ENCODE measurements around the gene ALX3.
"Not testable (repeated sequence)": the region's sequence is repeated elsewhere in the genome, so short reads cannot be mapped to it uniquely, and the experiment has no call there.

Gene ALX3

GRCh38 chr1:110088739-110089316 is 18.4 kb upstream of the ALX3 start:
- DNase-seq: no peak

- DNase-seq: no peak
Observed at GRCh38 chr1:110087812-110088738, 17.6 kb upstream of the ALX3 start.

GRCh38 chr1:110086961-110087360 is 16.5 kb upstream of the ALX3 start:
- no peak for DNase-seq

- DNase-seq: no peak
Observed at GRCh38 chr1:110085671-110086070, 15.2 kb upstream of the ALX3 start.

GRCh38 chr1:110084227-110085078 is 14.0 kb upstream of the ALX3 start:
- DNase-seq: no peak

GRCh38 chr1:110083866-110084226 is 13.4 kb upstream of the ALX3 start:
- no peak for DNase-seq

GRCh38 chr1:110083061-110083865 is 12.8 kb upstream of the ALX3 start:
- DNase-seq: no peak

GRCh38 chr1:110082477-110082876 is 12.0 kb upstream of the ALX3 start:
- no peak for DNase-seq

GRCh38 chr1:110081061-110081460 is 10.6 kb upstream of the ALX3 start:
- no peak for DNase-seq

- not testable (repeated sequence) for DNase-seq
Observed at GRCh38 chr1:110079995-110080394, 9.5 kb upstream of the ALX3 start.

GRCh38 chr1:110076789-110077500 is 6.5 kb upstream of the ALX3 start:
- DNase-seq: no peak

GRCh38 chr1:110074166-110074565 is 3.7 kb upstream of the ALX3 start:
- no peak for DNase-seq

GRCh38 chr1:110070282-110070669 is 196 bp downstream of the ALX3 start:
- no peak for DNase-seq

- no peak for DNase-seq
Observed at GRCh38 chr1:110069404-110070281, 829 bp downstream of the ALX3 start.

GRCh38 chr1:110068646-110069403 is 1.6 kb downstream of the ALX3 start:
- DNase-seq: no peak

GRCh38 chr1:110067893-110068645 is 2.4 kb downstream of the ALX3 start:
- no peak for DNase-seq

GRCh38 chr1:110067479-110067892 is 3.0 kb downstream of the ALX3 start:
- DNase-seq: no peak

- DNase-seq: no peak
Observed at GRCh38 chr1:110065841-110066240, 4.6 kb downstream of the ALX3 start.

GRCh38 chr1:110064576-110065337 is 5.7 kb downstream of the ALX3 start:
- DNase-seq: no peak
